GM12872 (cell line): ENCODE measurements around the gene FRAS1.

ENCODE experiments used
- TF ChIP-seq, protein P1 (sequence below): IDR thresholded peaks from 3 replicates; pipeline ENCODE4 v1.5.1; 2011; ENCODE audit warnings: low read depth, mild to moderate bottlenecking, low read length, moderate library complexity; ENCODE audit not compliant: insufficient read depth

Gene FRAS1

GRCh38 chr4:78423790-78424189 is 366.7 kb downstream of the FRAS1 start:
- TF ChIP-seq, protein P1, sequence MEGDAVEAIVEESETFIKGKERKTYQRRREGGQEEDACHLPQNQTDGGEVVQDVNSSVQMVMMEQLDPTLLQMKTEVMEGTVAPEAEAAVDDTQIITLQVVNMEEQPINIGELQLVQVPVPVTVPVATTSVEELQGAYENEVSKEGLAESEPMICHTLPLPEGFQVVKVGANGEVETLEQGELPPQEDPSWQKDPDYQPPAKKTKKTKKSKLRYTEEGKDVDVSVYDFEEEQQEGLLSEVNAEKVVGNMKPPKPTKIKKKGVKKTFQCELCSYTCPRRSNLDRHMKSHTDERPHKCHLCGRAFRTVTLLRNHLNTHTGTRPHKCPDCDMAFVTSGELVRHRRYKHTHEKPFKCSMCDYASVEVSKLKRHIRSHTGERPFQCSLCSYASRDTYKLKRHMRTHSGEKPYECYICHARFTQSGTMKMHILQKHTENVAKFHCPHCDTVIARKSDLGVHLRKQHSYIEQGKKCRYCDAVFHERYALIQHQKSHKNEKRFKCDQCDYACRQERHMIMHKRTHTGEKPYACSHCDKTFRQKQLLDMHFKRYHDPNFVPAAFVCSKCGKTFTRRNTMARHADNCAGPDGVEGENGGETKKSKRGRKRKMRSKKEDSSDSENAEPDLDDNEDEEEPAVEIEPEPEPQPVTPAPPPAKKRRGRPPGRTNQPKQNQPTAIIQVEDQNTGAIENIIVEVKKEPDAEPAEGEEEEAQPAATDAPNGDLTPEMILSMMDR = no peak

DNA sequence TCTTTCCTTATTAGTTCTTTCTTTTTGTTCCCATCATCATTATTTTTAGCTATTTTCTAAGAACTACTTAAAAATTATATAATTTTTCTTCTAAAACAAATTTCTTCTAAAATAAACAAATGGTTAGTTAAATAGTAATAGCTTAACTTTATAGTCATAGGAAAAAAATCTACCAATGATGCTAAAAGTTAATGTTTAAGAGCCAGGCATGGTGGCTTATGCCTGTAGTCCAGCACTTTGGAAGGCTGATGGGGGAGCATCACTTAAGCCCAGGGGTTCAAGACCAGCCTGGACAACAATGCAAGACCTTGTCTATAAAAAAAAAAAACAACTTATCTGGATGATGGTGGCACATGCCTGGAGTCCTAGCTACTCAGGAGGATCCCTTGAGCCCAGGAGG is 367.3 kb downstream of the FRAS1 start:
- TF ChIP-seq, protein P1 = no peak

DNA sequence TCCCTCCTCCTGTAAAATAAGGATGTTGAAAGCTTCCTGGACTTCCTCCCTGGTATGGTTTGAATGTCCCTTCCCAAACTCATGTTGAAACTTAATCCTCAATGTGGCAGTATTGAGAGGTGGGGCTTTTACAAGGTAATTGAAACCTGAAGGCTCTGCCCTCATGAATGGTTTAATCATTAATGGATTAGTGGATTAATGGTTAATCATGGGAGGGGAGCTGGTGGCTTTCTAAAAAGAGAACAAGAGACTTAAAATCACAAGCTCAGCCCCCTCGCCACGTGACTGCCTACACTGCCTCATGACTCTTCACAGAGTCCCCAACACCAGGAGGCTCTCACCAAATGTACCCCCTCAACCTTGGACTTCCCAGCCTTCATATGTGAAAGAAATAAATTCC is 369.8 kb downstream of the FRAS1 start:
- TF ChIP-seq, protein P1 = no peak

DNA sequence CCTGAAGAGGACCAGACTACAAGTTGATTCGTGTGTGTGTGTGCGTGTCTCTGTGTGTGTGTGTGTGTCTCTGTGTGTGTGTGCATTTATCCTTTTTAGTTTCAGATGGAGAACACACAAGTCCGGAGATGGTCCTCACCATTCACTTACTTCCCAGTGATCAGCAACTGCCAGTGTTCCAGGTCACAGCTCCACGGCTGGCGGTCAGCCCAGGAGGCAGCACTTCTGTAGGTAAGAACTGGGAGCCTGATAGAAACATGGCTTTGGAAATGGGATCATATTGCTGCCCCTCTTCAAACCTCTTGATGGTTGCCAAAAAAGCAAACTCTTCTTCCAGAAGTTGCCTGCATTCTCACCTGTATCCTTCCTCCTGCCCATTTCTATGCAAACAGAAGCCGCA is 371.9 kb downstream of the FRAS1 start:
- TF ChIP-seq, protein P1 = no peak

- TF ChIP-seq, protein P1 = no peak
Observed at GRCh38 chr4:78432896-78433295, 375.8 kb downstream of the FRAS1 start.

- TF ChIP-seq, protein P1 = no peak
Observed at GRCh38 chr4:78437608-78438088, 380.5 kb downstream of the FRAS1 start.

DNA sequence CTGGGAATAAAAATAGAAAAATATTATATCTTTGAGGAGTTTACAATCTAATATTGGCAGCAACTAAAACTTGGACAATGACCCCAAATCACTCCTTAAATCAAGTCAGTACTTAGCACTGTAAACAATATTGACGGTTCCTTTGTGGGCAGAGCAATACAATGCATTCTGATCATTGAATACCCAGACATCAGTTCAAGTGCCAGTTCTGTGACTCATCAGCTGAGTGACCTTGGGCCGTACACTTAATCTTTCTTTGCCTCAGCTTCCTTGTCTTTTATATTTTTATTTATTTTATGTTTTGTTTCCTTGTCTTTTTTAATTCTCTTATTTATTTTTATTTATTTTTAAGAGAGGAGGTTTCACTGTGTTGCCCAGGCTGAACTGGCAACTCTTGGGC is 382.2 kb downstream of the FRAS1 start:
- TF ChIP-seq, protein P1 = no peak

- TF ChIP-seq, protein P1 = no peak
Observed at GRCh38 chr4:78441756-78442155, 384.6 kb downstream of the FRAS1 start.
